HG03066 (cell line): ENCODE data around the gene VSNL1.

Experiments used
- ATAC-seq: cut with Tn5 transposase; IDR thresholded peaks from one replicate; pipeline ENCODE4 v1.9.1; 2021; ENCODE audit warnings: low read depth; ENCODE audit not compliant: unreplicated experiment

Gene VSNL1

DNA sequence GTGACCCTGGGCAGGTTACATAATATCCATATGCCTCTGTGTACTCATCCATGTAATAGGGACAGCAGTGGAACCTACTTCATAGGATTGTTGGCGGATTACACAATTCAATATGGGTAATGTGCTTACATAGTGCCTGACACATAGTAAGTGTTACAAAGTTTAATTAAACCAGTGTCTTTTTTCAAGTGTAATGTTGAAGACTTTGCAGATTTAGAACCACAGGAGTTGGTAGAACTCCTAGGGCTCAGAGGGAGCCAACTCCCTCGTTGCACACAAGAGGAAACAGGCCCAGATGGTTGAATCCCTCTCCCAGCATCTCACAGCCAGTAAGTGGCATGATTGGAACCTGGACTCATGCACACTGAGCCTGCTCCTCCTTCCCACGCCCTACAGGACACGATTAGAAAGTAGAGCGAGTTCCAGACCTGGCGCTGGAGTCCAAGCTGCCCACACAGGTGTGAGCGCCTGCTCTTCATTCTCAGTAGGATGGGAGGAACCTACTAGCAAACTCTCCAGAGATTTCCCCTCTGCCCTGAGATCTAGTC lies 97.8 kb downstream of the VSNL1 start:
- no peak for ATAC-seq

DNA sequence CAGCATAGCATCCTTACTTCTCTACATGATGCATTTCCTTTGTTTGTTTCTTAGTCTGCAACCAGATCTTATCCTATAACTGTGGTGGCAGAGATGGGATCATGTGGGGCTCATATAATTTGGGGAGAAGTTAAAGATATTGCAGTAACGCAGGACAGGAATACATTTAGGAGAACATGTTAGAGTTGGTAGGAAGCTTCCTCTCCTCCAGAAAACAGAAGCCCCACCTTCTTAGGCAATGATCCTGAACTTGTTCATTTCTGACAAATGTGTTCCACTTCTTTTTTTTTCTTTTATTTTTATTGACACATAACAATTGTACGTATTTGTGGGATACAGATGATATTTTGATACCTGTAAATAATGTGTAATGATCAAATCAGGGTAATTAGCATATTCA lies 99.9 kb downstream of the VSNL1 start:
- ATAC-seq = no peak

DNA sequence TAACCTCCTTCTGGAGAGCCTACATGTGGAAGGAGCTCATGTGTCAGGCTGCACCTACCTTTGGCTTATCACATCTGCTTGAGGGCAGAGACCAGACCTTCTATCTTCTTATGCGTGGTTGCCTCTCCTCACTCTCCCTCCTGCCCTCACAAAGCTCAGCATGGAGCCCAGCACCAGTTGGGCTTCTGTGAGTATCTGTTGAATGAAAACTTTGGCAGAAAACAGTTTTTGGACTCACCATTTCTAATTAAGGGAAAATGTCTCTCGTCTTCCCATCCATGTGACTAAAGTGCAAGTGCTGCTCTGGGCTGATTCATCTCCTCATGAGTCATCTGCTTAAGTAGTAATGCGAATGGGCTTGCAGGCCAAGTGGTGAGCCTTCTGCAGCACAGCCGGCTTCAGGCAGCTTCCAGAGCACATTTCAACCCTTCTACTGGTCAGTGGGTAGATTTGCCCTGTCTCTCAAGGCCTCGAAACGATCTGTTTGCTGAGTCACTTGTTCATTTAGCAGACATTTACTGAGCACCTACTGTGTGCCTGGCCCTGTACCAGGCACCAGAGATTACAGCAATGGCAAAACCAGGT lies 102.6 kb downstream of the VSNL1 start:
- no peak for ATAC-seq

DNA sequence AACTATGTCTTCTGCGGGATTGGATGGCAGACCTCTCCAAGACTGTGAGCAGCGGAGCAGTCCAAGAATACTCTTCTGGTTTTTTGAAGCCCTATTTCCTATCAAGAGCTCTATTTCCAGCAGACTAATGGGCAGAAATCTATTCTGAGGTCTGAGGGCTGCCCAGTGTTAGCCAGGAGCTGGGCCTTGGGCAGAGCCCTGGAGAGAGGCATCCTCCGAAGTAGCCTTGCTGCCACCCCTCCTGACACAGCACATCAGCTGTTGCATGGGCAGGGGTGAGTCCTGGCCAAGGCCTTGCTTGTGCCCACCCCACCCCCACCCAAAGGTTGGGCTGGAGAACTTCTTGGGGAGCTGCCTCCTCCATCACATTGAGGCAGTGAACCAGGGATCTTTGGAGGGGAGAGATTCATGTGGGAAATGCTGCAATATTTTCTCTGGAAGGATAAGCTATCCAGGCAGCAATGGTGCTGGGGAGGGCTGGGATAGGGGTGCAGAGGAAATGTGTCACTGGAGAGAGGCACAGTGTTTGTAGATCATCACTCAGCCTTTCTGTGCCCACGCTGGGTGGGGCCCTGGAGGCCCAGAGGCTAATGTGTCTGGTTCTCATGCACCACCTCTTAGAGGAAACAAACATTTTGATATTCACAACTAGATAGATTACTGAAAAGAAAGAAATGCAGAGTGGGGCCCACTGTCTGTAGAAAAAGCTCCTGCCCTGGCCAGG lies 104.7 kb downstream of the VSNL1 start:
- no peak for ATAC-seq

DNA sequence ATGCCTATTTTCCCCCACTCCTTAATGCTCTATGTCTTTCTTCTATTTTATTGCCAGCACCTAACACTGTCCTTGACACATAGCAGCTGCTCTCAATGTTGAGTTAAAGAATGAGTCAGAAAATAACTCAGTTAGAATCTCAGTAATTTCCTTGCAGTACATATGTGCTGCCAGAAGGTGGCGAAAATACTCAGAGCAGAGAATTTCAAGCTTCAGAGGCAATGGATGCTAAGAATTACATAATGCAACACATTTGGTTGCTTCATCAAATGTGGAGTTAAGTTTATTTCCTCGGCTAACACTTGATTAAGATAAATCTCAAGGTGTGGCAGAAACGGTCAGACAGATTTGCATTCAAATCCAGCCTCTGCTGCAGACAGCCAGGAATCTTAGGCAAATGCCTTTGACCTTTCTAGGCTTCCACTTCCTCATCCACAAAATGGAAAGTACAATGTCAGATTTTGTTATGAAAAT lies 105.6 kb downstream of the VSNL1 start:
- peak; percentile 85 for ATAC-seq

DNA sequence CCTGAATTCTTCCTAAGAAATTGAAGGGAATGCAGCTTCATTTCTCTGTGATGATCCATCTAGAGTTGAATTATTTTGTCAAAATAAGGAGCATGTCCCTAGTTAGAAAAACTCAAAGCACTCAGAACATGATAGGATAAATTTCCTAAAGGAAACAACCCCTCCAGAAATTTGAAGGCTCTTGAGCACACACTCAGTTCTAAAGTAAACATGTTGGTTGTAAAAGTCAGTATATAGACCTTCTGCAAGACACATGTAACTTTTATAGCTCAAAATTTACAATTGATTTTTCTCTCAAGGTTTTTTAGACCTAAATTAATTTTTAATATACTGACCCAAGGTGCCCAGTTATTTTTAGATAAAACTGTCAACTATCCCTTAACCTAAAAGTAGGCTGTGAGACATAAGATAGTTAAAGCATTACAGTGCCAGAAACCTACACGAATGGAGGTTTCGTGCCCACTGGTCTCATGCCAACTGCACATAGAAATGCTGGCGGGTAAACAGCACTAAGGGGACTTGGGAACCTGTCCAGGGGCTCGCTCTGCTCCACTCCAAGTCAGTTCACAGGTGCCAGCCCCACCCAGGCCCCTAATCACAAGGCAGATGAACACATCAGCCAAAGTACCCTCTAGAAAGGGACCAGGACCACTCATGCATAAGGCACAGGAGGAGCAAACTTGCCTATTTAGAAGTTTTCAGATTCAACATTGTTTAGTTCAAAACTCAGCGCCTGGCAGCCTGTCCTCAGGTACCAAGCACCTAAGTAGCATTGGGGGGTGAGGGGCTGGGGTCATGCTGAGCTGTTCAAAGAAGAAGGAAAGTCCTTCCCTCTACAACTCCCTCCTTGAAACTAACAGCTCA lies 106.6 kb downstream of the VSNL1 start:
- no peak for ATAC-seq

DNA sequence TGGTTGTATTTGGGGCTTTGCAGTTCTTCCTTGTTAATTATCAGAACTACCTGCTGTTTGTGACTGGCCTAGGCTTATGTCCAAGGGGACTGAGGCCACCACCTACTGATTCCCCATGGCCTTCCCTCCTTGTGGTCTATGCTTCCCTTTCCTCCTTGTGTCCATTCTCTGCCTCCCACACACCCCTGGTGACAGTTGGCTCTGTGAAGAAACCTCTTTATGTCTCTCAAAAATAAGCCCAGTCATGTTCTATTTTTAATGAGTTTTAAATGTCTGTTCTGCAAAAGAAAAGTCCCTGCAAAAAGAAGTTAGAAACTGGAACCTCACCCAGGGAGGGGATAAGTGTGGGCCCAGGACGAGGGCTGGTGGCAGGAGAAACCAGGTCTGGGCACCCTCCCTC lies 108.1 kb downstream of the VSNL1 start:
- no peak for ATAC-seq

DNA sequence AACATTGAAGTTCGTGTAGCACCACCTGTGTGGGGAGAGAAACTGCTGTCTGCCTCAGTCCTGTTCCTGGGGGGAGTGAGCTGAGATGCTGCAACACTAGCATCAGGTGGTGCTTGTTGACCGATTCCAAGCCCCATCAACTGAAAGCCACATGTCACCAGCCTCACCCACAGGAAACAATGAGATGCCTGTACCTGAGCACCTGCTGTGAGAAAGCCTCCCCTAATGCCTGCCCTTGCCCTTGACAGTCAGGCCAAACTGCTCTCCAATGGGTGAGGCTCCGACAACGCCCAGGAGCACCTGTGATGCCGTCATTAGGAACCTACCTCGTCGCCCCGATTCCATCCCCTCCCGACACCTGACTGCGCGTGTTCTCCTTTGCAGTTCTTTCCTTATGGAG lies 108.5 kb downstream of the VSNL1 start:
- ATAC-seq = no peak

DNA sequence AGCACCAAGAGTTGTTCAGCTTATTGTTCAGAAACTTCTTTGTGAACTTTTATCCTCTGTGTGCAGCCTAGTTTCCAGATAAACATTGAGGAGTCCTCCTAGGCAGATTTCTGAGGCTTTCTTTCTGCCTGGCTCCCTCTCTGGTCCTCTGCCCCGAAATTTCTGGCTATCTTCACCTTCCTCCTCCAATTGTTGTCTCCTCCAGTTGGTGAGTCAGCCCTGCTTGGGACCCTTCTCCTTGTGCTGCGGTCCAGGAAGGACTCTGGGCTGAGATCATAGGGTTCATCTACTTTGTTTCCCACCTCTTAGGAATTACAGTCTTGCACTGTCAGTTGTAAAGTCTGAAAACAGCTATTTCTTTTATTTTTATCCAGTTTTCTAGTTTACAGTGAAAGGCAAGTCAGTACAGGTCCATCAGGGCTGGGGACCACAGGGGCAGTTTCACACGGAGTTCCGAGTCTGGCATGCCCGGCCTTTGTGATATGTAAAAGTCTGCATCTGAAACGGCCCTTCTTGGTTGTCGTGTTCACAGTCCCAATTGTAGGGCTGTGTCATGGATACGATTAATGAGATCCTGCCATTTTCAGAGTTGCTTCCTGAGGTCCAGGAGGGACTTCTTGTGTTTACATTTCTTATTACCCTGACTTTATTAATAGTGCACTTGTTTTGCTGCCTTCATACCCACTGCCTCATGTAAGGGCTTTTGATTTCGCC lies 112.3 kb downstream of the VSNL1 start:
- no peak for ATAC-seq

DNA sequence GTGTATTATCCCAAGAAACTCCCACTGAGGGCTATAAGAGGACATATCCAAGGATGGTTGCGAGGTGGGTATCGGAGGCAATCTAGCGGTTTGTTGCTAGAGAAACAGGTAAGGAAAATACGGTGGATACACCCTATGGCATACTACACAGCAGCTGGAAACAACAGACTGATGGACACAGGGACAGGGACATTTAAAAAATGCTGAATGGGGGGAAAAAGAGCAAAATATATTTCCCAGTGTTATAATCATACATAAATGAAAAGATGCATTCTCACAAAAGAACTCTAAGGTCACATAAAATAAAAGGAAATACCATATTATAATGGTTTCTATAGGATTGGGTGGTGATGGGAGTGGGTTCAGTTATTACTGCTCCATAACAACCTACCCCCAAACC lies 117.3 kb downstream of the VSNL1 start:
- no peak for ATAC-seq

DNA sequence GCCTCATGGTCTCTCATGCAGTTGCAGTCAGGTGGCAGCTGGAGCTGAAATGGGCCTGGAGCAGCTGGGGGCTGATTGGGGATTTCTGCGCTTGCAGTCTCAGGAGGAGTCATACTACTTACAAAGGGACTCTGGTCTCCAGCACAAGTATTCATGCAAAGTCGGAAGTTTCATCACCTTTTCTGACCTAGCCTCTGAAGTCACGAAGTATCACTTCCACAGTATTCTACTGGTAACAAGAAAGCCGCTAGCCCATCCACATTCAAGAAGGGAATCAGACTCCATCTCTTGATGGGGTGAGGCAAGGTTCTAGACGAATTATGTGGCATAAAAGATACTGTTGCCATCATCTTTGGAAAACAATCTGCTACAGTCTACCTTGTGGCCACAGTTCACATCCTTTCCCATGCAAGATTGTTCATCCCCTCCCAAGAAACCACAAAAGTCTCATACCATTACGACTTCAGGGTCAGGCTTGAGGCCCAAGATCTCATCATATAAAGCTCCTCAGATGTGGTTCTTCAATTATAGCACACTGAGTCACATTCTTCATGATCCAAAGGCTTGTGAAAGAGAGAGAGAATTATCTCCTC lies 117.9 kb downstream of the VSNL1 start:
- peak; percentile 72 for ATAC-seq

DNA sequence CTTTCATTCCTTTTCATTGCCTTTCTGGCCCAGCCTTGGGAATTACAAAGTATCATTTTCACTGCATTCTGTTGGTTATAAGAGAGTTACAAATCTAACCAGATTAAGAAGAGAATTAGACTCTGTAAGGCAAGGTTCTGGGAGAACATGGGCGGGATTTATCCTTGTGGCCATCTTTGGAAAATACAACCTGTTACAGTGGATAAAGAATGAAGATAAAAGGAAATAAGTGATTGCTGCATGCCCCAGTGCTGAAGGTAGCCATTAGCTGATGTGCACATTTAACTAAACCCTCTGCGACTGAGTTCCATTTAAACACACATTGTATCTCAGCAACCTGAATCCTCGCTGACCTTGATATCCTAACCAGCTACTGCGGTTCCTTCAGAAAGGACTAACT lies 119.7 kb downstream of the VSNL1 start:
- ATAC-seq = no peak

DNA sequence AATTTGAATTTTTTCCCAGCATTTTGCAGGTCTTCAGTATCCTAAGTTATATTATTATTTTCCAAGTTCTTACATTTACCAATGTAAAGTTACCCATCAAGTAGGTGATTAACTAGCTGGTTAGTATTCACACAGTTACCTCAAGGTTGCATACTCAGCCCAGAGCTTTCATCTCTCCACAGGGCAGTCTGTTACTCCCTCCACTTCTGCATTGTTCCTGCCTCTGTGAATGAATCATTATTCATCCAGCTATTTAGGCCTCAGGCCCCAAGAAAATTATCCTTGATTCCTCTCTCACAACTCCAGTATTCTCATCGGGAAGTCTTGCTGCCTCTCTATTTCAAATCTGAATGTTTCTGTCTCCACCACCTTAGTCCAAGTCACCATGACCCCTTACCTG lies 121.0 kb downstream of the VSNL1 start:
- no peak for ATAC-seq

DNA sequence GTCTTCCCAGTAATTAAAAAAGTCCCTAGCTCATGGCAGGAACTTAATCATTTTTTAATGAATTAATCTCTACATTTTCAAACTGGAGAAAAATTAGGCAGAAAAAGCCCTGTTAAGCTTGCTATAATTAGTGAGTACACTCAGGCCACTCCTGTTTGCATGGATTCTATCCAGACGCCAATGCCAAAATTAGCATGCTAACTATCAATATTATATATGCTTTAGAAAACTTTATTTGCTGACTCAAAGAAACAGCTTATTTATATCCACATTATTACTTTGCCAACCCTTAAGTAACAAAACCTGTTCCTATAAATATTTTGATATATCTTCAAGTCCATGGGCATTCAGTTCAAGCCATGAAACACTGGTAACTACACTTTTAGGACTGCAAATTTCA lies 122.2 kb downstream of the VSNL1 start:
- no peak for ATAC-seq

DNA sequence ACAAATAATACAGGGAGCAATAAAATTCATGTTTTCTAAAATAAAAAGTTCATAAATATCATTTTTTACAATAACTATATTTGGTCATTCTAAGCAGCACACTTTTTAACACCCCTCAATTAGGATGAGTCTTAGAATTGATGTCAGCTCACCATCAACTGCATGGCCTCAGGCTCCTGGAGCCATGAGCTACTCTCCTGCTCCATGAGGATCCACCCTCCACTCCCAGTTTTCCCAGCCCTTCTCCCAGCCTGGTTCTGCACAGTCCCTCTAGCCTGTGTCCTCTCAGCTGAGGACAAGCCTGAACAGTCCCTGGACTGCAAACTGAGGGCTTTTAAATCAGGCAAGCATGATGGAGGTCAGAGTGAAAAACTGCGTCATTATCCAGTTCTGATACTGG lies 124.0 kb downstream of the VSNL1 start:
- no peak for ATAC-seq

DNA sequence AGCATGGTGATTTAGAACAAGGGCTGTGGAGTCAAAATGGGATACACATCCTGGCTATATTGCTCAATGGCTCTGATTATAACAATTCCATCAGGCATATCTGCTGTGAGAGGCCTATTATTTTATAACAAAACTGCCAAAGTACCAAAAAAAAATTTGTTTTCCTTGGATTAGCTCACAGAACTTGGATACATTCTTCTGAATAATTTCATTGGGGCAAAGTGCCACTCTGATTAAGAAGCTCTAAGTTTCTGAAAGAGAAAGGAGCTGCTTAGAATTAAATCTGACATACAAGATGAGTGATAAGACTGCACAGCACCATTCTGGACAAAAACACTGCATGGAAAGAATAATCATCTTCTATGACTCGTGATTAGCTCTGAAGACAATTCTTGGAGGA lies 127.4 kb downstream of the VSNL1 start:
- ATAC-seq = no peak

DNA sequence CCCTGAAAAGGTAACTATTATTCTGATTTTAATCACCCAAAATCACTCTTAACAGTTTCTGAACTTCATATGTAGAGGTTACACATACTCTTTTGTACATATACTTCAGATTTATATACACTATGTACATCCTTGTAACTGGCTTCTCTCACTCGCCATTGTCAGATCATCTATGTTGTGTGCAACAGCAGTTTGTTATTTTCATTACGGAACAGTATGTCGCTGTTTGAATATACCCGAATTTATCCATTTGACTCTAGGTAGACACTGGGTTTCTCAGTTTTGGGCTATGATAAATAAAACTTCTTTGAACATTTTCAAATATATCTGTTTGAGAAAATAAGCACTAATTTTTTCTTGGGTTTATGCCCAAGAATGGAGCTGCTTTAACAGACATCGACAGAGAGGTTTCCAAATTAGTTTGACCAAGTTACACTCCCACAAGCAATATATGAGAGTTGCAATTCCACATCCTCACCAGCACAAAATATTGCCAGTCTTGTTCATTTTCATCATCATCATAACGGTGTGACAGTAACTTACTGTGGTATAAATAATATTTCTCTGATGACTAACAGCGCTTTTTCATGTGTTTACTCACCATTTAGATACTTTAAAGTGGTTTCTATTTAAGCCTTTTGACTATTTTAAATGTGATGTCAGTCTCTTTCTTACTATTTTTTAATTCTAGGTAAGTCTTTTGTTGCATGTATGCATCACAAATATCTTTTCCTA lies 132.3 kb downstream of the VSNL1 start:
- ATAC-seq = no peak

DNA sequence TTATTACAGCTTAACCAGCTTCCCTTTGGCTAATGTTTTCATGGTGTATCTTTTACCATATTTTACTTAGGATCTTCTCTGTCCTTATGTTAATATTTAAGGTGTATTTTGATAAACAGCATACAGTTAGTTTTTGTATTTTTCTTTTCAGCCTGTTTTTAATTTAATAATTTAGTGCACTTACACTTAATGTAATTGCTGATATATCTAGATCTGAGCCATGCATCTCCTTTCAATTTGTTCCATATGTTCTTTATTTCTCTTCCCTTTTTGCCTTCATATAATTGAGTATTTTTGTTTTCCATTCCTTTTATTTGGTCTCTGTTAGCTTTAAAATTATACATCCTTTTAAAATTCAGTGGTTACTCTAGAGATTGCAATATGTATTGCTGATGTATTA lies 134.3 kb downstream of the VSNL1 start:
- no peak for ATAC-seq

DNA sequence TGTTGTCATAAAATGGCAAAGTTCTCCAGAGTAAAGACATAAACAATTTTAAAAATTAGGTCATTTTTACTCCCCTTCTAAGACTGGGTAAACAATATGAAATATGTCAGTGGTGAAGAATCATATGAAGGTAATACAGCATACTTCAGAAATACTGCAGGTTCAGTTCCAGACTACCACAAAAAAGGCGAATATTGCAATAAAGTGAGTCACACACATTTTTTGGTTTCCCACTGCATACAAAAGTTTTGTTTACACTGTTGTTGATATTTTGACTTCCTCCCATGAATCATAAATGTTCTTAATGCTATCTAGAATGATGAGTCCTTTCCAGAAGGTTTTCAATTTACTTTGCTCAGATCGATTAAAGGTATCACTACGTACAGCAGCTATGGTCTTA lies 139.6 kb downstream of the VSNL1 start:
- no peak for ATAC-seq
